NCI-H1436 treated with DMSO at 0.1 percent for 48 hours (cell line): Measurements from ENCODE around the gene ULK3.
"Not testable (repeated sequence)": the region's sequence is repeated elsewhere in the genome, so short reads cannot be mapped to it uniquely, and the experiment has no call there.

ENCODE experiments used
- DNase-seq: peaks from one replicate; lab custom pipeline; 2025; lab: John Stamatoyannopoulos, UW

ULK3 gene, protein sequence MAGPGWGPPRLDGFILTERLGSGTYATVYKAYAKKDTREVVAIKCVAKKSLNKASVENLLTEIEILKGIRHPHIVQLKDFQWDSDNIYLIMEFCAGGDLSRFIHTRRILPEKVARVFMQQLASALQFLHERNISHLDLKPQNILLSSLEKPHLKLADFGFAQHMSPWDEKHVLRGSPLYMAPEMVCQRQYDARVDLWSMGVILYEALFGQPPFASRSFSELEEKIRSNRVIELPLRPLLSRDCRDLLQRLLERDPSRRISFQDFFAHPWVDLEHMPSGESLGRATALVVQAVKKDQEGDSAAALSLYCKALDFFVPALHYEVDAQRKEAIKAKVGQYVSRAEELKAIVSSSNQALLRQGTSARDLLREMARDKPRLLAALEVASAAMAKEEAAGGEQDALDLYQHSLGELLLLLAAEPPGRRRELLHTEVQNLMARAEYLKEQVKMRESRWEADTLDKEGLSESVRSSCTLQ

GRCh38 chr15:74842581-74843444 lies at the start of gene ULK3:
ULK3 (minus strand) TSS chr15:74843156; CDS start chr15:74843105, 51 bp downstream.
- DNase-seq, result peak; percentile 42

- DNase-seq, result no peak
Observed at GRCh38 chr15:74892313-74892712, 49.4 kb upstream of the ULK3 start.

DNA sequence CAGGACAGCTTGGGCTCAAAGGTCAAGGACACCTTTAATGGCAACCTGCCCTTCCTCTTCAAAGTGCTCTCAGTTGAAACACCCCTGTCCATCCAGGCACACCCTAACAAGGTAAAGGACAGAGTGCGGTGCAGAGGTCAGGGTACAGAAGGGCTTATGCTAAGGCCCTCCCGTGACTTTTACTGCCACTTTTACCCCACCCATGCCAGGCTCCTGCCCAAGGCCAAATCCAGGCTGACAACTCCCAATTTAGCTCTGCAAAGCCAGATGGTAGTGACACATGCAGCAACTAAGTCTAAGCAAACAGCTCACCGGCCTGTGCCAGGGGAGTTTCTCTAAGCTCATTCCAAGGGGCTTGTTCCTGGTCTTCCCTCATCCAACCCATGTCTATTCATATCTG lies 48.5 kb upstream of the ULK3 start:
- no peak for DNase-seq

DNA sequence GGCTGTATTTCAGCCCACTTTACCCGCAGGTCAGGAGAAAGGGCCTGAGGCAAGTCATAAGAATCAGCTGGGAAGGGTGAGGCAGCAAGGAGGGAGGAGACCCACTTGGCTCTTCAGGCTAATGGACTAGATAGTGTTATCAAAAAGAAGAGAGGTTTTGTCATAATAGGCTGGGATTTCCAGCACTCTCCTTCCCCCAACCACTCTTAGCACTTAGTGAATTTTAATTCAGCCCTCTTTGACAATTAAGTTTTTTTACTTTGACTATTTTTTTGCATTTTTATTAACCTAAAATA lies 47.7 kb upstream of the ULK3 start:
- DNase-seq, result no peak

- peak; percentile 15 for DNase-seq
Observed at GRCh38 chr15:74889883-74890664, 47.1 kb upstream of the ULK3 start, which contains the start of gene MPI. MPI (plus strand) TSS chr15:74890042; CDS start chr15:74890074, 32 bp downstream.

DNA sequence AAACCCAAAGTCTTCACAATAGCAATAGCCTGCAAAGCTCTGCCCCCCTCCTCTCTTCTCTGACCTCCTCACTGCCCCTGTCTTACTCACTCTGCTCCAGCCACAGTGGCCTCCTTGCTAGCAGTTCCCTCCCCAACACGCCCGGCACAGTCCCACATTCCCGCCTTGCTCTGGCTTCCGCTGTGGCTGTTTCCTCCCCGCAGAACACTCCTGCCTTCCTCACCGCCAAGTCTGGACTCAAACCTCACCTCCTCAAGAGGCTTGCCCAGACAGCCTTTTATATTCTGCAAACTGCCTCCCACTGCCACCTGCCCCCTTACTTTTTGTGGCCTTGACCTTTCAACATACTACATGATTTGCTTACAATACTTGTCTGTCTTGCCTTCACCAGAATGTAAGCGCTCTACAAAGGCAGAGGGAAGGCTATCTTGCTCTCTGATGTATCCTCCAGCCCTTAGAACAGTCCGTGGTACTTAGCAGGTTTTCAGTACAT lies 46.5 kb upstream of the ULK3 start:
- no peak for DNase-seq

DNA sequence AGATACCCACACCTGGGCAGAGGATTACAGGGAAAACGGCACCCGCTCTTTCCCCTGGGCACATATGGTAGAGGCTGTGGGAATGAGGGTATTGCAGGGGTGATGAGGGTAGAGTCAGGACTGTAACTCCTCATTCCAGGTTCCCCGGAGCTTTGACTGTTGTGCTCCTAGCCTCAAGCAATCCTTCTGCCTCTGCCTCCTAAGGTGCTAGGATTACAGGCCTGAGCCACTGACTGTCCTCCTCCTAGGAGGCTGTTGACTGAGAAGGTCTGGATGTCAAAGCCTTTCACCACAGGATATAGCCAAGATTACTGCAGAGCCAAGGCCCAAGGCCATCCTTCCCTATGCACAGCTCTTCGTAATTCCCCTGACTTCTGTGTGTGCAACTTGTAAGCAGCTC lies 45.8 kb upstream of the ULK3 start:
- DNase-seq, result no peak

GRCh38 chr15:74887537-74888193 lies 44.7 kb upstream of the ULK3 start:
- not testable (repeated sequence) for DNase-seq

GRCh38 chr15:74885461-74885860 lies 42.5 kb upstream of the ULK3 start:
- DNase-seq, result no peak

- DNase-seq, result no peak
Observed at GRCh38 chr15:74884428-74885223, 41.7 kb upstream of the ULK3 start.

GRCh38 chr15:74882528-74882927 lies 39.6 kb upstream of the ULK3 start:
- DNase-seq, result no peak

- DNase-seq, result no peak
Observed at GRCh38 chr15:74878273-74878672, 35.3 kb upstream of the ULK3 start.

GRCh38 chr15:74873756-74874424 lies 30.9 kb upstream of the ULK3 start:
- DNase-seq, result no peak

DNA sequence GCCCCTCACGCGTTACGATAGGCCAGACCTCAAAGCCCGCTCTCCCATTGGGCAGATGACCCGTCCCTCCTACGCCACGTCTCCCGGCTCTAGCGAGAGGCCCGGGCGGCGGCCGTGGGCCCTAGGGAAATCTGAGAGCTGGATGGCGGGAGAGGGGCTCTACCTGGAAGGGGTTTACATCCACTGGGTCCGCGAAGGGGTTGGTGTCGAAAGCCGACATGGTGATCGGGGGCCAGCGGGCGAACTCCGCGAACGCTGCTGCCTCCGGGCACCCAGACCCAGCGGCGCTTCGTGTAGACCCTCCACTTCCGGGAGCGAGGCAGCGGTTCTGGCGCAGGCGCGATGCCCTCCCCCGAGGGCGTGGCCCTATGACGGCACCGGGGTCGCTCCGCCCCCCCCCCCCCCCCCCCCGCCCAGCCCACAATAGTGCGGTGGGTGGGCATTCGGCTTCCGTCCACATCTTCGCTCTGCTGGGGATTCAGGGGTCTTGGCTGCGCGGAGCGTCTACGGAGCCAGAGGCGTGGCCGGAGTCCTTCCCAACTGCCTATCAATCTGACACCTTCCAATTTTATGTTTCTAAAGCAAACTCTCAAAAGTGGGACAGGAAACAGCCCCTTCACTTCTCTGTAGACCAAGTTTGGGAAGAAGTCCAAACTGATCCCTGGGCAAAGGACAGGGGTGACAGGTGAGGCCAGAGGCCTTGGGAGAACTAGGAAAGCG lies 30.2 kb upstream of the ULK3 start, which contains the start of gene SCAMP2:
Gene SCAMP2, minus strand, starts transcription at position 330 of the 720 bp plus-strand sequence. Its CDS starts 110 bp downstream, at position 220.
- peak; percentile 71 for DNase-seq

DNA sequence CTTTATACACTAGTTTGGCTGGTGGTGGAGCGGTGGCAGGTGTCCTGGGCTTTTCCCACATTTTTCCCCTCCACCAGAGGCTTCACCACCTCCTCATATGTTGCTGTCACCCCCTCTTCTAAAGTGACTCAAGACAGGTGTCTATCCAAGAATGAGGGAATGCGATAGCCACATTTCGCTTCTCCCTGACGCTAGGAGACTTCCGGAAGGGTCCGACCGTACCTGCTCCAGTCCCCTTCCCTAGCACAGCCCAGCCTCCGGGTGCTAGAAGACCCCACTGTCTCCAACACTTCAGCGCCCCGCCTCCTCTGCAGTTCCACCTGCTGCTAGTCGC lies 29.7 kb upstream of the ULK3 start:
- no peak for DNase-seq

- no peak for DNase-seq
Observed at GRCh38 chr15:74870436-74871215, 27.7 kb upstream of the ULK3 start.

DNA sequence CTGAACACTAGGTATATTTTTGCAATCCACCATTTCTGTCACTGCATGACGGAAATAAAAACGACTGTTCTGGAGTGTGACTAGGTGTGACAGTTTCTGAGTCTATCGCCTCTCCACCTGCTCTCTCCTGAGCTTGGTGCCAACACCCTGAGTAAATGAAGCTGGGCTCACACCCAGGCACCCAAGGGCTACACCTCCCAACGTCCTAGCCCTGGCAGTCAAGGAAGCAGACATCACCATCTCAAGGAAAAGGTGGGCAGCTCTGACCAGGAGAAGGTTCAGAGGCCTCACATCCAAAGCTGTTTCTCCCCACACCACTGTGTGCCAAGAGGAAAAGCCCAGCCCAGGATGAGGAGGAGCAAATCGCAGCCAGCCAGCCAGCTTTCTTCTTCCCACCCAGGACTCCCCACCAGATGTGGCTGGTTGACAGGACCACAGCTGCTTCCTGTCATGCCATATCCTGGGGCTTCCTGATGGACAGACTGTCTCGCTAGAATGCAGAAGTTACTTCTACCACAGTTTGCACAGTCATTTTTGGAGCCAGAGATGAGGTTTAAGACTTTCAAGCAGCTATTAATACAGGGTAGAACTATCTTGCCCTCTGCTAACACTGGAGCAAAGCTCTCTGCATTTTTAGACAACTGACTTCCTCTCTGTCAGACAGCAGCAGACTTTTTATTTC lies 26.9 kb upstream of the ULK3 start:
- no peak for DNase-seq

DNA sequence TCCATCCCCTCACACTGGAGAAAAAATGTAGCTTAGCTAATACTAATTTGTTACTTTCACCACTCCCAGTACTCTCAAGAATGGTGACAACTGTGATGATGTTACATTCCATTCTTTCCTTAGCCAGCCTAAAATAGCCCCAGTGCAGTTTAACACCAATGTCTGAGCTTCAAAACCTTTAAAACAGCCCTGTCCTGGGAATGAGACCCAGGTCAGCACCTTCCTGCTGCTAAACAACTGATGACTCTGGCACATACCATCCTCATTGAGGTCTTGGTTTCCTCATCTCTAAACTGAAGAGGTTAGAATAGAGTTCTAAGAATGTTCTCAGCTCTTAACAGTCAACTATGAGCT lies 26.4 kb upstream of the ULK3 start:
- no peak for DNase-seq
